Upper lobe of left lung (tissue), 6 donors: Measurements from ENCODE around the gene PIK3C2B. TPM values are rescaled to one million over a fixed set of nuclear protein-coding genes. Genes with fewer than 3 reads are reported as not detected.
A peak's percentile ranks its signal among the peaks of the same experiment; 100 is the strongest.
"Not testable (repeated sequence)": the region's sequence is repeated elsewhere in the genome, so short reads cannot be mapped to it uniquely, and the experiment has no call there.

ENCODE experiments used
- ATAC-seq, 2 donors: fragments of 200-7000 bp; cut with Tn5 transposase; one replicate each; pipeline ENCODE4 v1.9.1; 2022; ENCODE audit warnings: mild to moderate bottlenecking in 2 of 2, moderate library complexity in 2 of 2; ENCODE audit not compliant: low FRiP score in 2 of 2
- DNase-seq, 2 donors: peaks; one replicate each; pipeline ENCODE4 v3.0.0-alpha.2; 2019 to 2020
- H3K27ac ChIP-seq, 4 donors: fragments of 200-600 bp; sonication (generic); one replicate each; pipeline ENCODE4 v1.5.1; 2016 to 2019
- H3K27me3 ChIP-seq, 4 donors: fragments of 200-600 bp; sonication (generic); one replicate each; pipeline ENCODE4 v1.5.1; 2017 to 2019
- H3K36me3 ChIP-seq, 4 donors: fragments of 200-600 bp; sonication (generic); one replicate each; pipeline ENCODE4 v1.5.1; 2016 to 2019
- H3K4me1 ChIP-seq, 4 donors: fragments of 200-600 bp; sonication (generic); one replicate each; pipeline ENCODE4 v1.5.1; 2018 to 2019
- H3K4me3 ChIP-seq, 4 donors: fragments of 200-600 bp; sonication (generic); one replicate each; pipeline ENCODE4 v1.5.1; 2017 to 2019; ENCODE audit warnings: mild to moderate bottlenecking in 2 of 4, moderate library complexity in 1 of 4
- H3K9me3 ChIP-seq, 4 donors: fragments of 200-600 bp; sonication (generic); one replicate each; pipeline ENCODE4 v1.5.1; 2018 to 2019
- EP300 ChIP-seq, 4 donors: sonication (generic); formaldehyde crosslinking; IDR thresholded peaks; one replicate each; pipeline ENCODE4 v1.5.1; 2017; ENCODE audit warnings: antibody characterized with exemption in 4 of 4, control low read depth in 2 of 4
- POLR2A ChIP-seq, 4 donors: fragments of 450-650 bp; IDR thresholded peaks; one replicate each; pipeline ENCODE4 v1.5.1; 2016 to 2017; ENCODE audit warnings: antibody characterized with exemption in 4 of 4, mild to moderate bottlenecking in 2 of 4
- POLR2AphosphoS5 ChIP-seq, 2 donors: sonication (generic); formaldehyde crosslinking; IDR thresholded peaks; one replicate each; pipeline ENCODE4 v1.5.1; 2017; ENCODE audit warnings: antibody characterized with exemption in 2 of 2
- WGBS, 2 donors: methylation state at CpG; one replicate each; pipeline ENCODE4 v1.1.5; 2017 to 2018; 5-methylcytosine and 5-hydroxymethylcytosine counted together
- total RNA-seq, 6 donors: library from RNA; depleted of rRNA in 4 of 6; stranded (reverse); fragments of >200 nt in 4 of 6; gene quantifications; one replicate each; pipeline versions ENCODE4 v1.1.0 to v1.2.1, GENCODE V29; 2016 to 2021
- TF ChIP-seq, protein P1 (sequence below), 6 experiments: fragments of 450-650 bp in 4 of 6; fragments of 200-600 bp in 2 of 6; sonication (generic) in 2 of 6; IDR thresholded peaks; one replicate each; pipeline ENCODE4 v1.5.1; 2016 to 2019; ENCODE audit warnings: antibody characterized with exemption in 6 of 6
- donor health status: DM: no; HTN: no; CAD: no; lungs with moderate emphysema.
- donor health status: DM: no; HTN: yes; CAD: no; lungs with severe emphysema.

PIK3C2B gene
- total RNA-seq, 6 donors from 2014 or later, result 14.1 to 84.9 (median 39.9) TPM

DNA sequence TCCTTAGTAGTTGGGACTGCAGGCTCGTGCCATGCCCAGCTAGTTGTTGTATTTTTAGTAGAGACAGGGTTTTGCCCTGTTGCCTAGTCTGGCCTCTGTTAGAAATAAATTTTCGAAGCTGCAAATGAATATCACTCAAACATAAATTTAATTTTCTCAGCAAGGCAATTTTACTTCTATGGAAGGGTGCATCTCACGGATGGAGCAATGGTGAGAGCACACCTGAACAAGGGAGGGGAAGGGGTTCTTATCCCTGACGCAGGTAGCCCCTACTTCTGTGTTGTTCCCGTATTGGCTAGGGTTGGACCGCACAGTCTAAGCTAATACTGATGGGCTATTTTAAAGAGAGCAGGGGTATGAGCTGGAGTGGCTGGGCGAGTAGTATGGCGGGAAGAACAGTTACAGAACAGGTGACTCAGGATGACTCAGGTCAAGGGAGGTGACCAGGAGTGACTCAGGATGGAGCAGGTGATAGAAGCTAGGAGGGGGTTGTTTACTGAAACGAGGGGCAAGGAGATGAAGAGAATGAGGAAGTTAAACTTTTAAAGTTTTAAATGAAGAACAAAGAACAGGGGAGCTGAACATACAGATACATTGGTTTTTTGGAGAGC lies 29.1 kb upstream of the PIK3C2B start:
- no peak for TF ChIP-seq EP300 (IDR thresholded peaks at IDR 0.05)
- no peak for TF ChIP-seq POLR2A (IDR thresholded peaks at IDR 0.05)
- TF ChIP-seq, protein P1, sequence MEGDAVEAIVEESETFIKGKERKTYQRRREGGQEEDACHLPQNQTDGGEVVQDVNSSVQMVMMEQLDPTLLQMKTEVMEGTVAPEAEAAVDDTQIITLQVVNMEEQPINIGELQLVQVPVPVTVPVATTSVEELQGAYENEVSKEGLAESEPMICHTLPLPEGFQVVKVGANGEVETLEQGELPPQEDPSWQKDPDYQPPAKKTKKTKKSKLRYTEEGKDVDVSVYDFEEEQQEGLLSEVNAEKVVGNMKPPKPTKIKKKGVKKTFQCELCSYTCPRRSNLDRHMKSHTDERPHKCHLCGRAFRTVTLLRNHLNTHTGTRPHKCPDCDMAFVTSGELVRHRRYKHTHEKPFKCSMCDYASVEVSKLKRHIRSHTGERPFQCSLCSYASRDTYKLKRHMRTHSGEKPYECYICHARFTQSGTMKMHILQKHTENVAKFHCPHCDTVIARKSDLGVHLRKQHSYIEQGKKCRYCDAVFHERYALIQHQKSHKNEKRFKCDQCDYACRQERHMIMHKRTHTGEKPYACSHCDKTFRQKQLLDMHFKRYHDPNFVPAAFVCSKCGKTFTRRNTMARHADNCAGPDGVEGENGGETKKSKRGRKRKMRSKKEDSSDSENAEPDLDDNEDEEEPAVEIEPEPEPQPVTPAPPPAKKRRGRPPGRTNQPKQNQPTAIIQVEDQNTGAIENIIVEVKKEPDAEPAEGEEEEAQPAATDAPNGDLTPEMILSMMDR (IDR thresholded peaks at IDR 0.05), result no peak
- no peak for TF ChIP-seq POLR2AphosphoS5 (IDR thresholded peaks at IDR 0.05)
- DNase-seq (no peak), ATAC-seq (no peak)
- Histone ChIP-seq H3K9me3 (no peaks in the 10 kb centered on the region), H3K4me1 (peaks cover 16 to 23% (median 21%) of the 10 kb centered on the region in 4 donors), H3K4me3 (no peak overlapping the region), H3K27me3 (no peaks in the 10 kb centered on the region), H3K27ac (no peak overlapping the region), H3K36me3 (peaks cover 10 to 44% (median 29%) of the 10 kb centered on the region in 4 donors)
- WGBS, 2 donors, result 88 to 94% methylated on average over 9 of the region's 9 CpGs

GRCh38 chr1:204521941-204522521 lies 27.4 kb upstream of the PIK3C2B start:
- WGBS, 2 donors, result 75 to 76% methylated on average over 5 of the region's 5 CpGs
- H3K9me3 ChIP-seq, ATAC-seq, DNase-seq, H3K4me3 ChIP-seq, H3K27me3 ChIP-seq: not testable (repeated sequence)
- Histone ChIP-seq H3K27ac (peak overlapping the region in 1 of 4 donors; percentile 46), H3K4me1 (peaks cover 33 to 40% (median 38%) of the 10 kb centered on the region in 4 donors), H3K36me3 (peaks cover 7 to 38% (median 18%) of the 10 kb centered on the region in 4 donors)

DNA sequence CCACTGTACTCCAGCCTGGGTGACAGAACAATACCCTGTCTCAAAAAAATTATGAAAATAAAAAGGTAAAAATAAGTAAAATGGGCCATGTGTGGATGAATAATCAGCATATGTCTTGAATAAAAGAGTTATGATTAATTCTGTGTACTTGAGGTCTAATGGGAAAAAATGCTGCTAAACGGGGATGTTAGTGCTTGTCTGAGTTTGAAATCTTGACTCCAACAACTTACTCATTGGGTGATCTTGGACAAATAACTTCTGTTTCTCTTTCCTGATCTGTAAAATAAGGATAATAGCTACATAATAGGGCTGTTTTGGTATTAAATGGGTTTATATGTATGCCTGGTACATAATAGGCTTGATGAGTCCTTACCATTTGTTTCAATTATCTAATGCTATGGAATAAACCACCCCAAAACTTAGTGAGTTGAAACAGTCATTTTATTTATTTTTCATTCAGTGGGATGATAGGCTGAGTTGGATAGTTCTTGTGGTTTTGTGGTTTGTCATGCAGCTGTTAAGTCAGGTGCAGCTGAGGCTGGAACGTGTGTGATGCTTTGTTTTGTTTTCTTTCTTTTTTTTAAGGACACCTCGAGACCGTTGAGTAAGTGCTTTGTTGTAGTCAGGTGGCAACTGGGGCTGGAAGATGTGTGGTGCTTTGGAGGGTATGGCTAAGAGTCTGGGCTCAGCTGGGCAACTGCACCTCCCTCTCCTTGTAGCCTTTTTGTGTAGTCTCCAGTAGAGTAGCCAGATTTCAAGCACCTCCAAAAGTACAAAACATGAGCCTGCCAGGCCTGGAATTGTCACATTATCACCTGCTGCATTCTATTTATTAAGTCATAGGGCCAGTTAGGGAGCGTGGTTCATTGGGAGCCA lies 26.5 kb upstream of the PIK3C2B start:
- DNase-seq (no peak), ATAC-seq (no peak)
- peaks cover 33 to 43% (median 41%) of the 10 kb centered on the region in 4 donors for H3K4me1 ChIP-seq
- H3K9me3 ChIP-seq, result no peaks in the 10 kb centered on the region
- no peak for TF ChIP-seq POLR2AphosphoS5 (IDR thresholded peaks at IDR 0.05)
- TF ChIP-seq POLR2A (IDR thresholded peaks at IDR 0.05), result no peak
- TF ChIP-seq EP300 (IDR thresholded peaks at IDR 0.05), result no peak
- TF ChIP-seq, protein P1 (IDR thresholded peaks at IDR 0.05), result no peak
- peaks cover 3 to 29% (median 10%) of the 10 kb centered on the region in 4 donors for H3K36me3 ChIP-seq
- WGBS, 2 donors, result 35 to 62% methylated on average over 5 of the region's 5 CpGs
- H3K27me3 ChIP-seq, result no peaks in the 10 kb centered on the region
- no peak overlapping the region for H3K4me3 ChIP-seq
- peak overlapping the region in 3 of 4 donors; percentile 27 to 46 (median 35) for H3K27ac ChIP-seq

- Histone ChIP-seq H3K36me3 (peaks cover 0 to 14% (median 4%) of the 10 kb centered on the region in 4 donors), H3K27ac (peak overlapping the region in 3 of 4 donors; percentile 94 to 99 (median 96)), H3K4me1 (peaks cover 38 to 47% (median 45%) of the 10 kb centered on the region in 4 donors), H3K4me3 (peak overlapping the region in 3 of 4 donors; percentile 74 to 90 (median 90))
- H3K27me3 ChIP-seq, DNase-seq, ATAC-seq, H3K9me3 ChIP-seq: not testable (repeated sequence)
- 88 to 91% methylated on average over 19 of the region's 19 CpGs for WGBS, 2 donors
Measured at GRCh38 chr1:204517382-204517781, 22.8 kb upstream of the PIK3C2B start.

DNA sequence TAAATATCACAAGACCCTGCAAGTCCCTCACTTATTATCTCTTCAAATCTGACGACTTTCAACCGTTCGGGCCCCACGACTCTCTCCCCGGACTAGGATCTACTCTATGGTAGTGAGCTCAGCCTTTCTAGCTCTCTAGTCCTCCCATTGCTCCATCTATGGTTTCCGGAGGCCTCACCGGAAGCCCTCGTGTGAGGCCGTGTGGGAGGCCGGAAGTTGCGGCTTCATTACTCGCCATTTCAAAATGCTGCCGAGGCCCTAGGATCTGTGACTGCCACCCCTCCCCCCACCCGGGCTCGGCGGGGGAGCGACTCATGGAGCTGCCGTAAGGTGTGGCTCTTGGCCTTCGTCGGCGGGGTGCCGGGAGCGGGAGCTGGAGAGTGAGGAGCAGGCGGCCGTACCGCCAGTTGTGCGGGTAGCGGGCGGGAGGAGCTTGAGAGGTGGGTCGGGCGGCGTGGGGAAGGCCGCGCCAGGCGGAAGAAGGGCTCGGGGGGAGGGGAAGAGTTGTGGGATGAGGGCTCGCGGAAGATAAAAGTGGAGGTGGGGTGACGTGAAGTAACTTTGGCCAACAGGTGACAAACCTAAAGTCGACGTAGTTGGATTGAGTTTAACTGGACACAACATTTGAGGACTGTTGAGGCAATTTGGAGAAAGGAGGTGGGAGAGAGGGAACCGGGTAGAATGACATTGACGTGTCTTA lies 21.7 kb upstream of the PIK3C2B start, which contains the start of gene MDM4:
Gene MDM4 (plus strand): TSS at position 227 of the 700 bp plus-strand sequence. CDS start 9,113 bp downstream, outside the sequence.
- peak; percentile 98 for ATAC-seq
- H3K4me3 ChIP-seq, result peak within 1 kb of the TSS; percentile 45 to 90 (median 82)
- no peaks in the 10 kb centered on the region for H3K27me3 ChIP-seq
- H3K27ac ChIP-seq, result peak within 1 kb of the TSS; percentile 94 to 99 (median 97)
- H3K36me3 ChIP-seq, result peaks cover 0 to 14% (median 4%) of the 10 kb centered on the region in 4 donors
- 0 to 1% methylated on average over 31 to 36 of the region's 43 CpGs for WGBS, 2 donors
- no peaks in the 10 kb centered on the region for H3K9me3 ChIP-seq
- peak; percentile 94 to 96 for DNase-seq
- peaks cover 35 to 42% (median 39%) of the 10 kb centered on the region in 4 donors for H3K4me1 ChIP-seq
- TF ChIP-seq EP300 (IDR thresholded peaks at IDR 0.05), result peak in 2 of 4 donors; percentile 12 to 50
- TF ChIP-seq POLR2A (IDR thresholded peaks at IDR 0.05), result peak in 3 of 4 donors; percentile 63 to 92 (median 82)
- TF ChIP-seq, protein P1 (IDR thresholded peaks at IDR 0.05), result peak in 2 of 6 experiments; percentile 15 to 18
- peak; percentile 90 to 94 for TF ChIP-seq POLR2AphosphoS5 (IDR thresholded peaks at IDR 0.05)
